AG09309 (cell line): ENCODE measurements around the gene ZNF423.

Source experiments
- DNase-seq: peaks from one replicate; pipeline ENCODE4 v3.0.0-alpha.2; 2010; ENCODE audit warnings: low read depth
- H3K4me3 ChIP-seq: 2 replicates; pipeline ENCODE4 v1.5.1; 2011; ENCODE audit warnings: mild to moderate bottlenecking, low read depth, low read length, moderate library complexity; ENCODE audit not compliant: control insufficient read depth
- CTCF ChIP-seq: IDR thresholded peaks from 2 replicates; pipeline ENCODE4 v1.5.1; 2011; ENCODE audit warnings: mild to moderate bottlenecking, low read depth, low read length, inconsistent platforms; ENCODE audit not compliant: insufficient read depth, control insufficient read depth; ENCODE audit errors: missing control alignments

Gene ZNF423

GRCh38 chr16:49452108-49452507, 403.8 kb downstream of the ZNF423 start:
- TF ChIP-seq CTCF, result no peak
- no peak overlapping the region for H3K4me3 ChIP-seq
- no peak for DNase-seq

- DNase-seq, result no peak
- no peak for TF ChIP-seq CTCF
- no peak overlapping the region for H3K4me3 ChIP-seq
Observed at GRCh38 chr16:49446805-49447204, 409.1 kb downstream of the ZNF423 start.

GRCh38 chr16:49443576-49443975, 412.3 kb downstream of the ZNF423 start:
- no peak overlapping the region for H3K4me3 ChIP-seq
- no peak for TF ChIP-seq CTCF
- no peak for DNase-seq

DNA sequence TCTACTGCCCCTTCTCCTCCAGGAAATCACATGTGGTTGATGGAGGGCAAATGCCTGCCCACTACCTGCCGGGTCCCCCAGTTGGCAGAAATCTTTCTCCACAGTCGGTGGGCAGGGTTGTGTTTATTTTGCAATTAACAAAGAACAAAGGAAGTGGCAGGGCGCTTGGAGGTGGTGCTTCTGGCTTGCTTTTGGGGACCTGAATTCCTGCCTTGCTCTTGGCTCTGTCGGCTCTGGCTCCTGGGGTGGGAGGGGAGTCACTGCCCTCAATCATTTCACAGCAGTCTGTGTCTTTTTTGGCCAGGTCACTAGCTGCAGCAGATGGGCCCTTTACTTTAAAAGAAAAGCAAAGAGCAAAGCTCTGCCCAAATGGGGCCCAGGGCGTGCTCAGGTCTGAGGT, 413.1 kb downstream of the ZNF423 start:
- H3K4me3 ChIP-seq, result no peak overlapping the region
- TF ChIP-seq CTCF, result no peak
- DNase-seq, result no peak

- no peak for TF ChIP-seq CTCF
- H3K4me3 ChIP-seq, result no peak overlapping the region
- DNase-seq, result no peak
Observed at GRCh38 chr16:49441366-49441780, 414.5 kb downstream of the ZNF423 start.

DNA sequence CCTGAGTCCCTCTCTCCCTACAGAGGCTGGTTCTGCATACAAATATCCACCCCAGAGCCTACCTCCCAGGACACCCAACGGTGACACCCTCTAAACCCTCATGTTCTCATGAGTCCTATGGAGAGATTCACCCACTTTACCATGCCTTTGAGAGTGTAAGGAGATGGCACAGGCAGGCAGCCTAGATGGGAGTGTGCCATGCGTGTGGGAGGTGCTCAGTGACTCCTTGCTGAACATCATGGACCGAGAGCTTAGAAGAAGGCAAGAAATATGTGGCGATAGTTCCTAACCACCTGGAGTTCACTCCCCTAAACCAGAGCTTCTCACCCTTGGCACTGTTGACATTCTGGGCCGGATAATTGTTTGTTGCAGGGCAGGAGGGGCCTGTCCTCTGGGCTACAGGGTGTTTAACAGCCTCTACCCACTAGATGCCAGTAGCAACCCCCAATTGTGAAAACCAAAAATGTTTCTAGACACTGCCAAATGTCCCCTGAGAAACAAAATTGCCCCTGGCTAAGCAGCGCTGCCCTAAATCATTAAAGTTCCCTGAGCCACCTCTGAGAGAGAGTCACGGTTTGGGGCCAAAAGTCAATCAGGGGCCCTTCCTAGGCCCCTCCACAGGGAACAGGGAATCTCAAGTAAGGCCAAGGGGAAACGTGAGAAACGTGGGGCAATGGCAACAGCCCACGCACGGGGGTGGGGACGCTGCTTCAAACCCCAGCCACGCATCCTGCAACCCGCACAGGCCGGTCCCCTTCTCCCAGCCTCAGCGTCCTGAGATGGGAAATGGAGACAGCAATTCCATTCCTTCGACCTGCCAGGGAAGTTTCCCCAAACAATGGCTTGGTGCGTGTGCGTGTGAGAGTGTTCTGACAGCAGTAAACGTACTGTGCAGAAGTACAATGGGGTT, 415.5 kb downstream of the ZNF423 start:
- TF ChIP-seq CTCF, result no peak
- no peak for DNase-seq
- H3K4me3 ChIP-seq, result no peak overlapping the region

GRCh38 chr16:49439676-49440075, 416.2 kb downstream of the ZNF423 start:
- TF ChIP-seq CTCF, result no peak
- H3K4me3 ChIP-seq, result no peak overlapping the region
- no peak for DNase-seq
